HG03442 (cell line): ENCODE results near the gene UNC45A.
"Not testable (repeated sequence)": the region's sequence is repeated elsewhere in the genome, so short reads cannot be mapped to it uniquely, and the experiment has no call there.

Experiments
- ATAC-seq: cut with Tn5 transposase; IDR thresholded peaks from one replicate; pipeline ENCODE4 v1.9.1; 2021; ENCODE audit warnings: mild to moderate bottlenecking, moderate library complexity; ENCODE audit not compliant: unreplicated experiment

The UNC45A gene

DNA sequence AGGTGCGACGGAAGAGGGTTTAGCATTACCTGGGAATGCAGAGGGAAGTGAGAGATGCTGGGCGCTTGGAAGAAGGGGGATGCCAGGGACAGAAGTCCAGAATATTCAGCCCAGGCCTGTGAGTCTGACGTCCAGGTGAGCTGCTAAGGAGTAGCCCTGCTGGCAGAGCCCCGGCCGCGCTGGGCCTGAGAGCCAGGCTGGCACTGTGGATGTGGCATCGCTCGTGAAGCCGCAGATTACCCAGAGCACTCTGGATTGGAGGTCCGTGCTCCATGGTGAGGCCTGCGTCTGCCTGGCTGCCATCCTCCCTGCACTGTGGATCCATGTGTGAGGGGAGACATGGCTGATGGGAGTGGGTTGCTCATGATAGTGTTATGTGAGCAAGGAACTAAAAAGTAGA lies 17.5 kb upstream of the UNC45A start:
- no peak for ATAC-seq

DNA sequence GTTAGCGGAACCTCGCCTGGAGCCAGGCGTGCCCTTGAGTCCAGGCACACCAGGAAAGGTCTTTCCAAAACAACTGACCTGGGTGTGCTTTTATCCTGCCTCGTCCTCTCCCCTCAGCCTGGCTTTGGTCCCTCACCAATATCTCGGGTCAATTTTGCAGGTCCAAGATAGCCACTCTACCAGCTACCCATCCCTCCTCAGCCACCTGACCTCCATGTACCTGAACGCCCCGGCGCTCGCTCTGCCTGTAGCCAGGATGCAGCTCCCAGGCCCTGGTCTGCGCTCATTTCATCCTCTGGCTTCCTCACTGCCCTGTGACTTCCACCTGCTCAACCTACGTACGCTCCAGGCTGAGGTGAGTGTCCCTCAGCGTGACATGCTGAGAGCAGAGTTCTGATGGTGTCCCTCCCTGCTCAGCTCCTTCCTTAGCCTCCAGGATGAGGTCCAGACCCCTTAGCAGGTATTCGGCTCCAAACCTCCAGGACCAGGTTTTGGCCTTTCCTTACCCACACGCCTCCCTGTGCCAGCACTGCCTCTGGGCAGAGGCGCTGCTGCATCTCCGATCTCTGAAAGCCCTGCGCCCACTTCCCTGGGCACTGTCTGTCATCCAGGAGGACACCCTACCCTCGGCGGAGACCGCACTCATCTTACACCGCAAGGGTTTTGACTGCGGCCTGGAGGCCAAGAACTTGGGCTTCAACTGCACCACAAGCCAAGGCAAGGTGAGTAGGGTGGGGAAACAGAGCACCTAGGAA lies 16.9 kb upstream of the UNC45A start:
- no peak for ATAC-seq

DNA sequence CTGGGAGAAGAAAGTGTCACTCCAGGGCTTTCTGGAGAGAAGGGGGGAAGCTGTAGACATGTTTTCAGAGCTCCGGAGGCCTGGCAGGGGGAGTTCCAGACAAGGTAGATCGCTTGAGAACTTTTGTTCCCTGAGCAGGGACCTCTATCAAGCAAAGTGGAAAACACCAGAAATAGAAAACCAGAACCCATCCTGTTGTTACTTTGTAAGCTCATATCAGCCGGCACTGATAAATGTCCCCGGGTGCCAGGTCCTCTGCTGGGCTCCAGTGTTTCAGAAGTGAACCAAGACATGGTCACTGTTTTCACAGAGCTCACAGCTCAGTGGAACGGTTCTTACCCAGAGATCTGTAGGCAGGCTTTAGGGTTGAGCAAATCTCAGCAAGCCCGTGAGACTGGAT lies 16.2 kb upstream of the UNC45A start:
- ATAC-seq = no peak

DNA sequence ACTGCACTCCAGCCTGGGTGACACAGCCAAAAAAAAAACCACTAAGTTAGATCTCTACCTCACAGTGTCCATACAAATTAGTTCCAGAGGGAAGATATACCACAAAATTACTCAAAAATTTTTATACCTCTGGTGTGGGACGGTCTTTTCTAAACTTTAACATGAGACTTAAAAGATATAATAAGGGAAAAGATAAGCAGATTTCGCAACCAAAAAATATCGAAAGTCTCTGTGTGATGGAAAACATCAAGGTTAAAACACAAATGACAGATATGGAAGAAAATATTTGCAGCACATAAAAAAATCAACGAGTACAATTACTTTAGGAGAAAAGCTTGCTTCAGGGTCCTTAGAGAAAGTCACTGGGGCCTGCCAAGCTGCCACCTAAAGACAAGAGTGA lies 13.2 kb upstream of the UNC45A start:
- ATAC-seq = no peak

DNA sequence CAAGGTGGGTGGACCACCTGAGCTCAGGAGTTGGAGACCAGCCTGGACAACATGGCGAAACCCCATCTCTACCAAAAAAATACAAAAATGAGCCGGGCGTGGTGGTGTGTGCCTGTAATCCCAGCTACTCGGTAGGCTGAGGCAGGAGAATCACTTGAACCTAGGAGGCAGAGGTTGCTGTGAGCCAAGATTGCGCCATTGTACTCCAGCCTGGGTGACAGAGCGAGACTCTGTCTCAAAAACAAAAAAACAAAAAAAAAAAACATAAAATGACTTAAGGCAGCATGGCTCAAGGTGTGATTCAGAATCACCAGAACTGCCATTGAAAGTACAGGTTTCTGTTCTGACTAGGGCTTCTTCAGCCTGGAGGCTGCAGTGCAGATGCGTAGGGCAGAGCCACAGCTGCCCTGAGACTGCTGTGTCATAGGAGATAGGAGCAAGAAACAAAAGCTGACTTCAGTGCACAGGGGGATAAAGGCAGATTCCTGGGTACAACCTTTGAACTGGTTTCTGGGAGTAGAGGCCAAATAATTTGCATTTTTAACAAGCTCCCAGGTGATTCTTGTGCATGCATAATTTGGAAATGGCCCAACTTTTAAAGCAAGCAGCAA lies 12.3 kb upstream of the UNC45A start:
- ATAC-seq = peak; percentile 86

DNA sequence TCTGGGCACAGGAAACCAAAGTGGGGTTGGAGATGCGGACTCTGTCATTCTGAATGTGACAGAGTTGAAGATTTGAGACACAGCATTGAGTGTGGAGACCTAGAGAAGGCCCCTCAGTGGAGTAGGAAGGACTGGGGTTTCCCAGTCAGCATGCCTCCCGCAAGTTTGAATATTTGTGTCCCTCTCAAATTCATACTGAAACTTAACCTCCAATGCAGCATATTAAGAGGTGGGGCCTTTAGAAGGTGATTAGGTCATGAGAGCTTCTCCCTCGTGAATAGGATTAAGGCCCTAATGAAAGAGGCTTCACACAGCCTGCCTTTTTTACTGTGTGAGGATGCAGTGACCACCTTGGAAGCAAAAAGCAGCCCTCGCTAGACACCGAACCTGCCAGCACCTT lies 10.7 kb upstream of the UNC45A start:
- peak; percentile 68 for ATAC-seq

DNA sequence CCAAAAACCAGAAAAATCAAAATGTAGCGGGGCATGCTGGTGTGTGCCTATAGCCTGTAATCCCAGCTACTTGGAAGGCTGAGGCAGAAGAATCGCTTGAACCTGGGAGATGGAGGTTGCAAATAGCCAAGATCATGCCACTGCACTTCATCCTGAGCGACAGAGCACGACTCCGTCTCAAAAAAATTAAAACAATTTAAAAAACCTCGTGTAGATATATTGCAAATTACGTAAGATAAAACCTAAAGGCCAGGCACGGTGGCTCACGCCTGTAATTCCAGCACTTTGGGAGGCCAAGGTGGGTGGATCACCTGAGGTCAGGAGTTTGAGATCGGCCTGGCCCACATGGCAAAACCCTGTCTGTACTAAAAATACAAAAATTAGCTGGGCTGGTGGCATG lies 8.3 kb upstream of the UNC45A start:
- ATAC-seq = not testable (repeated sequence)

DNA sequence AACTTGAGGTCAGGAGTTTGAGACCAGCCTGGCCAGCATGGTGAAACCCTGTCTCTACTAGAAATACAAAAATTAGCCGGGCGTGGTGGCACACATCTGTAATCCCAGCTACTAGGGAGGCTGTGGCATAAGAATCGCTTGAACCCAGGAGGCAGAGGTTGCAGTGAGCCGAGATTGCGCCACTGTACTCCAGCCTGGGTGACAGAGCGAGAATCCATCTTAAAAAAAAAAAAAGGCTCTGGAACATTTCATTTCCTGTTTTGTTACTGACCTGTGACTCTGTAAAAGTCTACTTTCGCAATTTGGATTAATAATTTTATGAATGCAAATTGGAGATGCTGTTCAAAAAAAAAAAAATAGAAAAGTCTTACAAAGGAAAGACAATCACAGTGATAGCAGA lies 7.0 kb upstream of the UNC45A start:
- not testable (repeated sequence) for ATAC-seq

DNA sequence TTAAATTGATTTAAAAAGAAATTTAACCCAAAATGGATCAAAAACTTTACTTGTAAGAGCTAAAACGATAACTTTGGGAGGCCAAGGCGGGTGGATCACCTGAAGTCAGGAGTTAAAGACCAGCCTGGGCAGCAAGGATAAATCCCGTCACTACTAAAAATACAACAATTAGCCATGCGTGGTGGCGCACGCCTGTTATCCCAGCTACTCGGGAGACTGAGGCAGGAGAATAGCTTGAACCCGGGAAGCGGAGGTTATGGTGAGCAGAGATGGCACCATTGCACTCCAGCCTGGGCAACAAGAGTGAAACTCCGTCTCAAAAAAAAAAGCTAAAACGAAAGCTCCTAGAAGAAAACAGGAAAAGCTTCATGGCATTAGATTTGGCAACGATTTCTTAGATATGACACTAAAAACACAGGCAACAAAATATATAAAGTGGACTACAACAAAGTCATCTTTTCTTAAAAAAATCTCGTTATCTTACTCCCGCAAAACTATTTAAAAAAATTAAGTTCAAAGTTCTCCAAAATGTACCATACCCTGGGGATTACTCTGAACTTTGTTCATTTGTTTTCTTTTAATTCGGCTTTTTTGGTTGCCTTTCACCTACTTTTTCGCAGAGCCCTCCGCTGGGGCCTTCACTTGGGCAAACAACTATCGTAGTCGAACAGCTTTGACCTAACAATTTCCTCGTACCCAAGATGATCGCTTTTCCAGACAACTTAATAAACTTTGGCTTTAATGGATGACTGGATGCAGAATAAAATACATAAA lies 5.7 kb upstream of the UNC45A start:
- ATAC-seq = no peak

DNA sequence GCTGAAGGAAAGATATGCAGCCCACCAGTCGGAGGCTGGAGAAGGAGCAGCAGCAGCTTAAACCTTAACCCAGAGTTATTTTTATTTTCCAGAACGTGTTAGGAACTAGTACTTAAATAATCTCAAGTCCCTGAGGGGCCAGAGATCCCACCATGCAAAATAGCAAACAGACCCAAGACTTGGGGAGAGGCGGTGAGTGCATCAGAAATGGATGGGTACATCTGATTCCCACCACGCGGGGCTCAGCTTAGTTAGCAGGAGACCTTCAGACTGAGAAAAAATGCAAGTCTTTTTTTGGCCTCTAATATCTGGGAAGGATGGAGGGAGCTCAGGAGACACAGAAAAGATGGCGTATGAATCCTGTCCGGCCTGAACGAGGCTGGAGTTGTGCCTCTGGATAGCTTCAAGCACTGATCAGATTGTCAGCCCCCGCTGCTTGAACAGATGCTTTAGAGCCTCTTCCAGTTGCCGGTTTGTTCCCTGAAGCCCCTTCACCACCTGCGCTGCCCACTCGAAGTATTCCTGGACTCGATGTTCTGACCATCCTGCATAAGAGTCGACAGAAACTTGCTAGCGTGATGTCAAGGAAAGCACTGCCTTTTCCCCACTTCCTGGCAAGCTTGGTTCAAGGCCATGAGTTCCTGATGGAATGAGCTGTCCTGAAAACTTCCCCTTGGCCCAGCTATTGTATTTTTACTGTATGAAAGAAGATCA lies 4.1 kb upstream of the UNC45A start:
- no peak for ATAC-seq

DNA sequence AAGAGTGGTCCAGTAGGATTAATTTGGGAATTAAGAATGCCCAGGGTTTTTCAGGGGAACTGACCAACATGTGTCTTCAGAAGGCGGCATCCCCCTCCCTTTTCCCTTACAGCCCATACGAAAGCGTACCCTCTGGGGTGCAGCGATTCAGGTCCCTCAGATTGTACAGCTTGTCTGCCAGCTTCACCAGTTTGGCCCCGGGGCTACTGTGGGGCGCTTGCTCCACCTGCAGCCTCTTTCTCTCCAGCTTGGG lies 3.6 kb upstream of the UNC45A start:
- ATAC-seq = no peak

DNA sequence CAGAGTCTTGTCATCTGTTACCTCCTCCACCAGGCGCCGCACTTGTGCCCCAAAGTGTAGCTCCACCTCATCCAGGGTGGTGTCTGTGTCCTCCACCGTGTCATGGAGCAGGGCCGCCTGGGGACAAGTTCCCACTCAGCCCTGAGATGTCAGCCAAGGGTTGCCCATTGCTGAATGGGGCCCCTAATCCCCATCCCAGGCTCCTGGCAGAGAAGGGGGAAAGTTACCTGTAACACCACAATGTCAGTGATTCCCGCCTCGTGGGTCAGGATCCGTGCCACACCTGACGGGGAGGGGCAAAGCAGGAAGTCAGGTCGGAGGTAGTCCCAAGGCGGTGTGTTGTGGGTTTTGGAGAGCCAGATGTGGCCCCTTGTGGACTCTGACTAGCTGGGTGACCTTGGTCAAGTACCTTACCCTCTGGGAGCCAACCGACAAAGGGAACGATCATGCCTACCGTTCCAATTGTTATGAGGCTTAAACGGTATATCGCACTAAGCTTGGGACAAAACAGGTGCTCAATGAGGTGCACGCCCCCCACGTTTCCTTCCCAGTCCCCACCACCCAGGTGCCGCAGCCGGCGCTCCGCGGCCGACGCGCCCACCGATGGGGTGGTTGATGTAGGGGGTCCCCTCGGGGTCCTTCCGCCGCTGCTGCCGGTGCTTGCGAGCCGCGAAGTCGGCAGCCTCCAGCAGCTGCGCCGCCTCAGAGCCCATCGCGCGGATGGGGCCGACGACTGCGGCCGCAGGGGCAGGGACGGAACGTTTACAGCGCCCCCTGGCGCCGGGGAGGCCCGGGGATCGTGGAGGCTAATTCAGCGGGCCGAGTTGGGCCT lies 3.0 kb upstream of the UNC45A start, which contains the start of gene HDDC3:
TSS of gene HDDC3 (minus strand) at position 722 of the 832 bp plus-strand sequence. CDS start at position 713, 9 bp downstream.
- ATAC-seq = peak; percentile 47

DNA sequence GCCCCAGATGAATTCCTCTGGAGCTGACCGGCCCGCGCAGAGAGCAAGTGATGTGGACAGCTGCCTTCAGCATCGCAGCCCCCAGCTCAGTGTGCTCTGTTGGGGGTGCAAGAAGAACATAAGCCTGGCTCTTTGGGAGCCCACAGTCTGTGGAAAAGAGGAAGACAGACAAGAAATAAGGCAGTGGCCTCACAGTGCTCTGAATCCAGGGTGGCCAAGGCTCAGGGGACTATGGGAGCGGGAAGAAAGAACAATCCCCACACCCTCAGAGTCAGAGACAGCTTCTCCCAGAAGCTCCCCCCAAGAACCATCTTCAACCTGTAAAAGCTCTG lies 2.5 kb upstream of the UNC45A start:
- no peak for ATAC-seq

DNA sequence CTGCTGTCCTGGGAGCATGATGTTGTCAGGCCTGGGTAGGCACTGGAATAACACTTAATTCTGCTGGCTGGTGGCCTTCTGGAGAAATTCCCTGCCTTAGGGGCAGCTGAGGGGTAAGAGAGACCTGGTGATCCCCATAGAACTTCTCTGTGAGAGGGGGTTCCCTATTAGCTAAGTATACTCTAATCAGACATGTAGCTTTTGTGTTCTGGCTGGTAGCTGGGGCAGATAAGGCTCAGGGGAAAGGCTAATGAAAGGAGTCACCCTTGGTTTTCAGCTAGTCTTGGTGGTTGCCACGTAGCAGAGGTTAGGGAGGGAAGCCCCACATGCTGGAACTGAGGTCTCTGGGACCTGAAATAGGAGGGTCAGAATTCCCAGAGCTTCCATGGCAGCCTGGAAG lies 1.8 kb upstream of the UNC45A start:
- no peak for ATAC-seq

DNA sequence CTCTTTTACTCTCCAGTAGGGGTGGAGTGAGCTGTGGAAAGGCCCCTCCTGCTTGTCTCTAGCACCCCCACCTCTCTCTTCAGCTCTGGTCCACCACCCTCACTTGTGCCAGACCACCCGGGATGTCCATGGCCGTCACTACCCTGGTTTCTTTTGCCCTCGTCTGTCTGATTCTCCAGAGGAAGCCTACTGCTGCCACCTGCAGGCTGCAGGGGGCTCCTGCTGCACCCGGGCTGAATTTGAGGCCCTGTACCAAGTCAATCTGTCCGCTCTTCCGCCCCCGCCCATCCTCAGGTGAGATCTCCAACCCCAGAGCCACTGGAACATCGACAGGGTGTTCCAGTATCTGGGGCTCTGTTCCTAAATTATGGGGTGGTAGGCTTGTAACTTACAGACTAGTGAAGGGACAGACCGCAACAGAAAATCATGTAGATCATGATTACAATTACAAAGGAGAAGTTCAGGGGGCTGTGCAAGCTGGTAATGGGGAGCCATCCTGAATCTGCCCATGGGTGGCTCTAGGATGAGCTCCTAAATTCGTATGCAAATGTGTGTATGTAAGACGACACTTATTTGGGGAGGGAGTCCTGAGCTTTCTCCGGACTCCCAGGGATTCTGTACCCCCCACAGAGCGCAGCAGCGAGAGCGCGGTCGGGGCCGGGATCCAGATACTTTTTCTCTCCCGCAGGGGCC lies 683 bp upstream of the UNC45A start:
- peak; percentile 27 for ATAC-seq

DNA sequence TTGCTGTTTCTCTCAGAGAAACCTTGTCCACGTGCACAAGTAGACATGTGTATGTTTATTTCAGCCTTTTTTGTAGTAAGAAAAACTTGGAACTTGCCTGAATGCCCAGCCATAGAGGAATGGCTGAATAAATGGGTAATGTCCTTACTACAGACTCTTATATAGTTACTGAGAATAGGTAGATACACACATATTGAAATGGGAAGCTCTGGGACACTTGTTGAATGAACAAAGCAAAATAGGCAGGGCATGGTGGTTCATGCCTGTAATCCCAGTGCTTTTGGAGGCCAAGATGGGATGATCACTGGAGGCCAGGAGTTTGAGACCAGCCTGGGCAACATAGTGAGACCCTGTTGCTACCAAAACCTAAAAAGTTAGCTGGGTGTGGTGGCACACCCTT lies 1.7 kb downstream of the UNC45A start:
- no peak for ATAC-seq

DNA sequence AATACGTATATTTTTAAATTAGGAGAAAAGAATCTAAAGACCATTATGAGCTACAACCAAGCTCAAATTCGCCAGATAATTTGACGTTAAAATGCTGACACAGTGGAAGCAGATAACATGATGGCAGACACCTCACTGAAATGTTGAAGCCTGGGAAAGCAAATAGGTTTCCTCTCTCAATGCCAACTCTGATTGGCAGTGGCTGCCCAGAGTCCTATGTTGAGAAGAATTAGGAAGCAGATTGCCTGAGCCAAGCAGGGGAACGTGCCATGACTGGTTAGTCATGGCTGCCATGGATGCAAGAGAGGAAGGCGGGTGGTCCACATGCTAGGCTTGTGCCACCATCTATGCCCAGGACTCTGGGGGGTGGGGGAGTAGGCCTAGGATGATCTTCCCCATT lies 3.2 kb downstream of the UNC45A start:
- ATAC-seq = no peak

DNA sequence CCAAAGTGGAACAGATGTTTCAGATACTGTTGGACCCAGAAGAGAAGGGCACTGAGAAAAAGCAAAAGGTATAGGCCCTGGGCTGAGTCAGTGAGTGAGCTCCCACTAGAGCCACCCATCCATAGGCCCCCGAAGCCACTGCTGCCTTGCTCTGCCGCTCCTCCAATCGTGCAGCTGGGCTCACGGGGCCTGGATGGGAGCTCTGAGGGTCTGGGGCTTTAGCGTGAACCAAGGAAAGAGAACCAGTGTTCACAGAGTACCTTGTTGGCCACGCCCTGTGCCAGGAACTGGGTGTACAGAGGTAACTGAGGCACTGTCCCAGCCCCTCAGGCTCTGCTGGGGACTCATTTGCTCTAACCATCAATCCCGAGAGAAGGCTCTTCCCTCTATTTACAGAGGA lies 4.7 kb downstream of the UNC45A start:
- no peak for ATAC-seq

DNA sequence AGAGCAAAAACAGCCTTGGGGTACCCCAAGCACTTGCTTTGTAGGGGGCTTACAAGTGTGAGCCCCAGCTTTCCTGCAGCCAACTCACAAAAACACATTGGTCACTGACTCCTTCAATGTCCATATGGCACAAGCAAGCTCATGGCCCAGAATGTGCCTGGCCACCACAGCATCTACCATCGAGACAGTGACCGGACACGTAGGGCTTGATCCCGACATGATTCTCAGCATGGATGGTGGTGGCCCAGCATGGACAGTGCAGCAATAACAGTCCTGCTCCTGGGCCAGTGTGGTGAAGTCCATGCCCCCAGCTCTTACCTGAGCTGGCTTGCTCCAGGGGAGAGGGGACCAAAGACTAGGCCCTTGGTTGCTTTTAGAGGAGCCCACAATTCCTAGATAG lies 6.0 kb downstream of the UNC45A start:
- no peak for ATAC-seq
